ENCODE data around the gene PTPRQ.

- TF ChIP-seq RBM22 (IDR thresholded peaks at IDR 0.05; ENCODE audit: low read depth, low read length, poor library complexity, severe bottlenecking) (no peak), NR3C1 (CRISPR knock-in tag; IDR thresholded peaks at IDR 0.05) (no peak), ETV5 (CRISPR knock-in tag; IDR thresholded peaks at IDR 0.05; ENCODE audit: low read depth) (no peak), ZNF384 (IDR thresholded peaks at IDR 0.05; ENCODE audit: low read depth, low read length) (no peak), ZFP36 (IDR thresholded peaks at IDR 0.05; ENCODE audit: low read depth, low read length, partially characterized antibody) (no peak), DDX20 (tag; IDR thresholded peaks at IDR 0.05; ENCODE audit: low read depth) (no peak), HCFC1 (IDR thresholded peaks at IDR 0.05; ENCODE audit: low read depth, low read length) (no peak), CTCF (IDR thresholded peaks at IDR 0.05 in 2 of 3, conservative IDR thresholded peaks at IDR 0.05 in 1 of 3; ENCODE audit: insufficient read depth in 2 of 3, low read depth in 1 of 3, low read length in 3 of 3) (no peak), CHD1 (IDR thresholded peaks at IDR 0.05; ENCODE audit: low read length) (no peak), HEY1 (CRISPR knock-in tag; IDR thresholded peaks at IDR 0.05; ENCODE audit: borderline replicate concordance) (no peak), POLR2A (conservative IDR thresholded peaks at IDR 0.05) (no peak)
Observed at GRCh38 chr12:80589077-80589476, 145.0 kb downstream of the PTPRQ start.

Measured in K562 (cell line).